Activated CD8-positive, alpha-beta memory T cell treated with anti-CD3 and anti-CD28 coated beads, Interleukin-2, amount 50 U/mL, for 24 hours (primary cell): Measurements from ENCODE around the gene OTOG.

Source experiments
- DNase-seq: peaks from one replicate; pipeline ENCODE4 v3.0.0-alpha.2; 2020; ENCODE audit errors: extremely low read depth

The OTOG gene

GRCh38 chr11:17694494-17695110 is 147.5 kb downstream of the OTOG start:
- no peak for DNase-seq

GRCh38 chr11:17695454-17696441 is 148.7 kb downstream of the OTOG start:
- no peak for DNase-seq

- no peak for DNase-seq
These were observed 149.7 kb downstream of the OTOG start for GRCh38 chr11:17696741-17697140.
